SU-DHL-6 (cell line): ENCODE results near the gene FBXL13.
"Not testable (repeated sequence)": the region's sequence is repeated elsewhere in the genome, so short reads cannot be mapped to it uniquely, and the experiment has no call there.

Experiments
- H2AFZ ChIP-seq: fragments of 200-600 bp; sonication (generic); 2 replicates; pipeline ENCODE4 v1.6.1; 2014; ENCODE audit warnings: low read depth, mild to moderate bottlenecking, moderate library complexity, mixed read lengths, antibody characterized with exemption, low read length; ENCODE audit not compliant: severe bottlenecking
- H3F3A ChIP-seq: fragments of 200-600 bp; shearing (Covaris generic); 2 replicates; pipeline ENCODE4 v1.6.0; 2016; ENCODE audit warnings: antibody characterized with exemption, mild to moderate bottlenecking; ENCODE audit not compliant: insufficient read depth
- H3K27ac ChIP-seq: fragments of 200-600 bp; sonication (generic); 2 replicates; pipeline ENCODE4 v1.5.1; 2016; ENCODE audit warnings: low read depth, mild to moderate bottlenecking, low read length, moderate library complexity, mixed read lengths
- H3K27me3 ChIP-seq: fragments of 200-600 bp; sonication (generic), shearing (Covaris generic); 2 replicates; pipeline ENCODE4 v1.6.0; 2014; ENCODE audit warnings: mild to moderate bottlenecking, low read length
- H3K36me3 ChIP-seq: fragments of 200-600 bp; sonication (generic); 2 replicates; pipeline ENCODE4 v1.6.1; 2014; ENCODE audit warnings: mild to moderate bottlenecking, low read length, mixed read lengths
- H3K4me2 ChIP-seq: fragments of 300-600, 200-600 bp; shearing (Covaris generic), sonication (generic); 2 replicates; pipeline ENCODE4 v1.6.0; 2014; ENCODE audit warnings: low read length, low read depth, mild to moderate bottlenecking; ENCODE audit not compliant: poor library complexity, severe bottlenecking
- H3K4me3 ChIP-seq: fragments of 200-600 bp; sonication (generic); 2 replicates; pipeline ENCODE4 v1.5.1; 2014; ENCODE audit warnings: antibody characterized with exemption, low read length, mild to moderate bottlenecking, mixed read lengths; ENCODE audit not compliant: insufficient read depth, poor library complexity, severe bottlenecking
- H3K79me2 ChIP-seq: fragments of 200-600 bp; sonication (generic); 2 replicates; pipeline ENCODE4 v1.6.1; 2014; ENCODE audit warnings: mild to moderate bottlenecking, low read length, moderate library complexity; ENCODE audit not compliant: insufficient read depth
- H3K9ac ChIP-seq: fragments of 200-600 bp; sonication (generic); 2 replicates; pipeline ENCODE4 v1.7.0; 2014; ENCODE audit warnings: mild to moderate bottlenecking, low read length
- H3K9me2 ChIP-seq: fragments of 200-600 bp; sonication (generic); replicated peaks from 2 replicates; pipeline ENCODE4 v1.6.1; 2014; ENCODE audit warnings: low read length; ENCODE audit not compliant: insufficient read depth
- H3K9me3 ChIP-seq: fragments of 200-600 bp; sonication (generic); 2 replicates; pipeline ENCODE4 v1.6.1; 2014; ENCODE audit warnings: low read length, mixed read lengths; ENCODE audit not compliant: insufficient read depth
- H4K20me1 ChIP-seq: fragments of 200-600 bp; sonication (generic); 2 replicates; pipeline ENCODE4 v1.6.1; 2014; ENCODE audit warnings: low read depth, mild to moderate bottlenecking, antibody characterized with exemption, low read length, moderate library complexity, mixed read lengths
- CTCF ChIP-seq: fragments of 200-600 bp; sonication (generic); IDR thresholded peaks from one replicate; pipeline ENCODE4 v1.5.1; 2017; ENCODE audit warnings: antibody characterized with exemption, mild to moderate bottlenecking, low read length, moderate library complexity; ENCODE audit not compliant: insufficient read depth, poor library complexity, severe bottlenecking
- EZH2phosphoT487 ChIP-seq: fragments of 200-600 bp; sonication (generic), shearing (Covaris generic); conservative IDR thresholded peaks from 2 replicates; pipeline ENCODE4 v1.6.1; 2018; ENCODE audit warnings: mild to moderate bottlenecking, antibody characterized with exemption, low read length, moderate library complexity, mixed read lengths

The FBXL13 gene

GRCh38 chr7:103003004-103003403 is 71.6 kb downstream of the FBXL13 start:
- H3K9ac ChIP-seq: no peak overlapping the region
- no peaks in the 10 kb centered on the region for H3K36me3 ChIP-seq
- no peak overlapping the region for H3K4me2 ChIP-seq
- H2AFZ ChIP-seq: no peak overlapping the region
- no peak overlapping the region for H3K27ac ChIP-seq
- TF ChIP-seq CTCF (no peak), EZH2phosphoT487 (no peak)
- no peaks in the 10 kb centered on the region for H3F3A ChIP-seq
- no peaks in the 10 kb centered on the region for H3K9me2 ChIP-seq
- H3K79me2 ChIP-seq: no peaks in the 10 kb centered on the region
- H3K9me3 ChIP-seq: peaks cover 8% of the 10 kb centered on the region; the same call in 1 of the 2 replicates
- H3K27me3 ChIP-seq: no peaks in the 10 kb centered on the region
- H3K4me3 ChIP-seq: no peak overlapping the region
- H4K20me1 ChIP-seq: no peaks in the 10 kb centered on the region

- H3K27ac ChIP-seq: no peak overlapping the region
- H4K20me1 ChIP-seq: no peaks in the 10 kb centered on the region
- H3K4me2 ChIP-seq: no peak overlapping the region
- no peak overlapping the region for H2AFZ ChIP-seq
- no peak overlapping the region for H3K9ac ChIP-seq
- peaks cover 8% of the 10 kb centered on the region; the same call in 1 of the 2 replicates for H3K9me3 ChIP-seq
- H3K79me2 ChIP-seq: no peaks in the 10 kb centered on the region
- H3K4me3 ChIP-seq: no peak overlapping the region
- no peaks in the 10 kb centered on the region for H3F3A ChIP-seq
- H3K9me2 ChIP-seq: no peaks in the 10 kb centered on the region
- TF ChIP-seq EZH2phosphoT487 (no peak), CTCF (no peak)
- no peaks in the 10 kb centered on the region for H3K27me3 ChIP-seq
- no peaks in the 10 kb centered on the region for H3K36me3 ChIP-seq
These were observed 73.4 kb downstream of the FBXL13 start for GRCh38 chr7:103001210-103001609.

GRCh38 chr7:102996957-102997356 is 77.6 kb downstream of the FBXL13 start:
- H3K9me2 ChIP-seq: no peaks in the 10 kb centered on the region
- no peak overlapping the region for H2AFZ ChIP-seq
- H3K27ac ChIP-seq: no peak overlapping the region
- TF ChIP-seq EZH2phosphoT487 (no peak), CTCF (no peak)
- H3K9me3 ChIP-seq: no peaks in the 10 kb centered on the region
- H3K27me3 ChIP-seq: no peaks in the 10 kb centered on the region
- no peaks in the 10 kb centered on the region for H4K20me1 ChIP-seq
- H3K36me3 ChIP-seq: no peaks in the 10 kb centered on the region
- no peak overlapping the region for H3K4me2 ChIP-seq
- H3K9ac ChIP-seq: no peak overlapping the region
- no peaks in the 10 kb centered on the region for H3K79me2 ChIP-seq
- no peak overlapping the region for H3K4me3 ChIP-seq
- no peaks in the 10 kb centered on the region for H3F3A ChIP-seq

- not testable (repeated sequence) for H3K4me2 ChIP-seq, H2AFZ ChIP-seq, H3K27me3 ChIP-seq, H3K9ac ChIP-seq, H3K79me2 ChIP-seq, H3K4me3 ChIP-seq, H3K27ac ChIP-seq, H3F3A ChIP-seq, H3K9me2 ChIP-seq, H3K36me3 ChIP-seq, H3K9me3 ChIP-seq, H4K20me1 ChIP-seq
These were observed 79.0 kb downstream of the FBXL13 start for GRCh38 chr7:102995609-102996008.
